ENCODE measurements around the gene ATXN7L3. TPM values are rescaled to one million over a fixed set of nuclear protein-coding genes. Genes with fewer than 3 reads are reported as not detected.

Gene ATXN7L3
- total RNA-seq, 3 donors from 2014 or later = 86.8 to 96.4 (median 89.0) TPM

GRCh38 chr17:44197980-44198720 lies 1.5 kb downstream of the ATXN7L3 start:
- TF ChIP-seq CTCF (IDR thresholded peaks at IDR 0.05) = no peak
- peak; percentile 9 for ATAC-seq
- Histone ChIP-seq H3K4me3 (peak overlapping the region; percentile 90), H3K36me3 (ENCODE audit: low read depth) (peaks cover 4% of the 10 kb centered on the region), H3K9me3 (no peaks in the 10 kb centered on the region), H3K4me1 (ENCODE audit: low read depth) (peaks cover 18% of the 10 kb centered on the region)
- peak in 2 of 3 donors; percentile 66 to 67 for DNase-seq
- intact Hi-C loops (cut with DNase I, micrococcal nuclease) = no loop called here

- TF ChIP-seq CTCF (IDR thresholded peaks at IDR 0.05) = no peak
- DNase-seq (peak in 1 of 3 donors; percentile 57), ATAC-seq (no peak)
- Histone ChIP-seq H3K36me3 (ENCODE audit: low read depth) (peaks cover 4% of the 10 kb centered on the region), H3K9me3 (no peaks in the 10 kb centered on the region), H3K4me1 (ENCODE audit: low read depth) (peaks cover 28% of the 10 kb centered on the region), H3K4me3 (no peak overlapping the region)
- intact Hi-C loops (cut with DNase I, micrococcal nuclease) = no loop called here
These were observed 2.6 kb downstream of the ATXN7L3 start for GRCh38 chr17:44197107-44197506.

- ATAC-seq (no peak), DNase-seq (no peak)
- H3K9me3 ChIP-seq = no peaks in the 10 kb centered on the region
- no peak overlapping the region for H3K4me3 ChIP-seq
- H3K36me3 ChIP-seq (ENCODE audit: low read depth) = peaks cover 4% of the 10 kb centered on the region
- peaks cover 26% of the 10 kb centered on the region for H3K4me1 ChIP-seq (ENCODE audit: low read depth)
- TF ChIP-seq CTCF (IDR thresholded peaks at IDR 0.05) = no peak
- intact Hi-C loops (cut with DNase I, micrococcal nuclease) = no loop called here
These were observed 6.2 kb downstream of the ATXN7L3 start for GRCh38 chr17:44193326-44194084.

- no peak for DNase-seq
- intact Hi-C loops (cut with DNase I, micrococcal nuclease) = no loop called here
- Histone ChIP-seq H3K4me3 (no peak overlapping the region), H3K9me3 (no peaks in the 10 kb centered on the region), H3K4me1 (ENCODE audit: low read depth) (peaks cover 23% of the 10 kb centered on the region), H3K36me3 (ENCODE audit: low read depth) (peaks cover 4% of the 10 kb centered on the region)
- ATAC-seq = no peak
- no peak for TF ChIP-seq CTCF (IDR thresholded peaks at IDR 0.05)
These were observed 6.9 kb downstream of the ATXN7L3 start for GRCh38 chr17:44192750-44193149.

GRCh38 chr17:44191941-44192496 lies 7.7 kb downstream of the ATXN7L3 start:
- H3K4me3 ChIP-seq = no peak overlapping the region
- peaks cover 19% of the 10 kb centered on the region for H3K4me1 ChIP-seq (ENCODE audit: low read depth)
- TF ChIP-seq CTCF (IDR thresholded peaks at IDR 0.05) = no peak
- intact Hi-C loops (cut with DNase I, micrococcal nuclease) = no loop called here
- no peaks in the 10 kb centered on the region for H3K9me3 ChIP-seq
- H3K36me3 ChIP-seq (ENCODE audit: low read depth) = peaks cover 4% of the 10 kb centered on the region
- ATAC-seq (peak; percentile 86), DNase-seq (peak in 2 of 3 donors; percentile 55 to 70)

Measured in mucosa of descending colon (tissue), 3 donors.